Progenitor cell of endocrine pancreas (in vitro differentiated cells): ENCODE data around the gene NEURL1B. TPM values are rescaled to one million over a fixed set of nuclear protein-coding genes. Genes with fewer than 3 reads are reported as not detected.

ENCODE experiments used
- DNase-seq: peaks from one replicate; pipeline ENCODE4 v3.0.0; 2021; ENCODE audit warnings: low spot score; ENCODE audit not compliant: unreplicated experiment
- H3K27ac Mint-ChIP-seq: 2 replicates; pipeline ENCODE4 v1.8.0; 2021; ENCODE audit warnings: mild to moderate bottlenecking, moderate library complexity, mixed read lengths
- H3K27me3 Mint-ChIP-seq: 2 replicates; pipeline ENCODE4 v1.8.0; 2021; ENCODE audit warnings: mixed read lengths
- H3K36me3 Mint-ChIP-seq: 2 replicates; pipeline ENCODE4 v1.8.0; 2022; ENCODE audit warnings: mixed read lengths; ENCODE audit not compliant: insufficient read depth
- H3K4me1 Mint-ChIP-seq: 2 replicates; pipeline ENCODE4 v1.8.0; 2021; ENCODE audit warnings: low read depth, mixed read lengths
- H3K4me3 Mint-ChIP-seq: 2 replicates; pipeline ENCODE4 v1.8.0; 2021; ENCODE audit warnings: low read depth, mild to moderate bottlenecking, moderate library complexity, mixed read lengths
- H3K9me3 Mint-ChIP-seq: 2 replicates; pipeline ENCODE4 v1.8.0; 2021; ENCODE audit warnings: low read depth, mixed read lengths
- CTCF ChIP-seq: fragments of 200-600 bp; sonication (generic); IDR thresholded peaks from one replicate; pipeline ENCODE4 v1.5.0; 2021; ENCODE audit warnings: antibody characterized with exemption, mild to moderate bottlenecking; ENCODE audit not compliant: unreplicated experiment
- total RNA-seq: library from RNA; stranded (reverse); gene quantifications from 2 replicates; pipeline ENCODE4 v1.2.1, GENCODE V29; 2021

The NEURL1B gene
- total RNA-seq, 1 donor from 2014 or later, result 4.0 TPM

- H3K36me3 Mint-ChIP-seq, result no peaks in the 10 kb centered on the region
- H3K4me1 Mint-ChIP-seq, result peaks cover 8% of the 10 kb centered on the region
- H3K4me3 Mint-ChIP-seq, result no peak overlapping the region
- DNase-seq, result no peak
- TF ChIP-seq CTCF, result no peak
- H3K9me3 Mint-ChIP-seq, result no peaks in the 10 kb centered on the region
- H3K27ac Mint-ChIP-seq, result no peak overlapping the region
- H3K27me3 Mint-ChIP-seq, result peaks cover 60% of the 10 kb centered on the region
Observed at GRCh38 chr5:172624083-172624995, 16.7 kb upstream of the NEURL1B start.

GRCh38 chr5:172624996-172625964 lies 15.8 kb upstream of the NEURL1B start:
- no peak overlapping the region for H3K27ac Mint-ChIP-seq
- no peak for DNase-seq
- H3K9me3 Mint-ChIP-seq, result no peaks in the 10 kb centered on the region
- no peak for TF ChIP-seq CTCF
- no peaks in the 10 kb centered on the region for H3K36me3 Mint-ChIP-seq
- no peak overlapping the region for H3K4me3 Mint-ChIP-seq
- H3K4me1 Mint-ChIP-seq, result peaks cover 2% of the 10 kb centered on the region
- H3K27me3 Mint-ChIP-seq, result peaks cover 55% of the 10 kb centered on the region

- no peak overlapping the region for H3K4me3 Mint-ChIP-seq
- no peaks in the 10 kb centered on the region for H3K9me3 Mint-ChIP-seq
- no peak for DNase-seq
- H3K27ac Mint-ChIP-seq, result no peak overlapping the region
- H3K4me1 Mint-ChIP-seq, result peaks cover 3% of the 10 kb centered on the region
- TF ChIP-seq CTCF, result no peak
- no peaks in the 10 kb centered on the region for H3K36me3 Mint-ChIP-seq
- H3K27me3 Mint-ChIP-seq, result peaks cover 55% of the 10 kb centered on the region
Observed at GRCh38 chr5:172626031-172626581, 15.0 kb upstream of the NEURL1B start.

- Mint-ChIP-seq H3K27me3 (peaks cover 37% of the 10 kb centered on the region), H3K27ac (no peak overlapping the region), H3K9me3 (no peaks in the 10 kb centered on the region), H3K4me3 (no peak overlapping the region), H3K36me3 (no peaks in the 10 kb centered on the region), H3K4me1 (peaks cover 3% of the 10 kb centered on the region)
- DNase-seq, result no peak
- TF ChIP-seq CTCF, result no peak
Observed at GRCh38 chr5:172630082-172630481, 11.0 kb upstream of the NEURL1B start.

- no peak for DNase-seq
- Mint-ChIP-seq H3K4me3 (no peak overlapping the region), H3K9me3 (no peaks in the 10 kb centered on the region), H3K27ac (no peak overlapping the region), H3K27me3 (peaks cover 34% of the 10 kb centered on the region), H3K4me1 (peaks cover 3% of the 10 kb centered on the region), H3K36me3 (no peaks in the 10 kb centered on the region)
- no peak for TF ChIP-seq CTCF
Observed at GRCh38 chr5:172630482-172630881, 10.6 kb upstream of the NEURL1B start.
